DMS79 treated with DMSO at 0.1 percent for 48 hours (cell line): ENCODE data around the gene STARD9.
"Not testable (repeated sequence)": the region's sequence is repeated elsewhere in the genome, so short reads cannot be mapped to it uniquely, and the experiment has no call there.

Source experiments
- DNase-seq: peaks from one replicate; lab custom pipeline; 2025; lab: John Stamatoyannopoulos, UW

STARD9 gene

DNA sequence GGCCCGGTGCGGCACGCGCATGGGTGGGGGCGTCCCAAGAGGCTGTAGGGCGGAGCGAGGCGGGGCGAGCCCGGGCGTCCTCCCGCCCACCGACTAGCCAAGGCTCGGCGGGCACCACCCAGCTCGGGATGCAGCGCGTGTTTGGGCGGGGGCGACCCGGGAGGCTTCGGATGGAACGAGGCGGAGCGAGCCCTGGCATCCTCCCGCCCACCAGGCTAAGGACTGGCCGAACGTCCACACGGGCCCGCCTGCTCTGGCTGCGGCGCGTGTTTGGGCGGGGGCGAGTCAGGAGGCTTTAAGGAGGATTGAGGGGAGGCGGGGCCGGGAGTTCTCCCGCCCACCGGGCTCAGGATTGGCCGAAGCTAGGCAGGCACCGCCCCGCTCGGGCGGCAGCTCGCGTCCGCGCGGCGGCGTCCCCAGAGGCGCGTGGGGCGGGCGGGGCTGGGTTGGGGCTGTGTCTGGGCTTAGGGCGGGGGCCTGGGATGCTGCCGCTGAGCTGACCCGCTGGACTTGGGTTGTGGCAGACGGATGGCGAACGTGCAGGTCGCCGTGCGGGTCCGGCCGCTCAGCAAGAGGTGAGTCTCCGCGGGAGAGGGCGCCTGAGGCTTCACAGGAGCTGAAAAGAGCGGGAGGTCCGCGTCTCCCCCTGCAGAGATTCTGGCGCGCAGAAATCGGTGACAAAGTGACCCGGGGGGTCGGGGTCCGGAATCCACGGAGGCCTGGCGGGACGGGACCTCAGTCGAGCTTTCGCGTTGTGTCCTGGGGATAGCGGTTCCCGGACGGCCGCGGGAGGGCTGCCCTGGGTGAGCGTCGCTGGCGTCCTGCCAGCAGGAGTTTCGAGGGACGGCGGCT lies at the start of gene STARD9:
TSS of gene STARD9 (plus strand) at position 419 of the 852 bp plus-strand sequence. CDS start at position 529, 110 bp downstream.
- DNase-seq: peak; percentile 67

DNA sequence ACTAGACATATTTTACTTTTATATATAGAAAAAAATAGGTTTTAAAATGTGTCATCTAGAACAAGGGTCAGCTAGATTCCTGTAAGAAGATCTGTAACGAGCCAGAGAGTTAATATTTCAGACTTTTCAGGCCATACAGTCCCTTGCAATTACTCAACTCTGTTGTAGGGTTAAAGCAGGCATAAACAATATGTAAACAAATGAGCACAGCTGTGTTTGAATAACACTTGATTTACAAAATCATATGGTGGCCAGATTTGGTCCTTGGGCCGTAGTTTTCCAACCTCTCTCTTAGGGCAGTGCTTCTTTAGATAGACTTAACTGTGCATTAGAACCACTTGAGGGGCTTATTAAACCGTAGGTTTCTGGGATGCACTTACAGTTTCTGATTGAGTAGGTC lies 46.4 kb upstream of the STARD9 start:
- DNase-seq: no peak

DNA sequence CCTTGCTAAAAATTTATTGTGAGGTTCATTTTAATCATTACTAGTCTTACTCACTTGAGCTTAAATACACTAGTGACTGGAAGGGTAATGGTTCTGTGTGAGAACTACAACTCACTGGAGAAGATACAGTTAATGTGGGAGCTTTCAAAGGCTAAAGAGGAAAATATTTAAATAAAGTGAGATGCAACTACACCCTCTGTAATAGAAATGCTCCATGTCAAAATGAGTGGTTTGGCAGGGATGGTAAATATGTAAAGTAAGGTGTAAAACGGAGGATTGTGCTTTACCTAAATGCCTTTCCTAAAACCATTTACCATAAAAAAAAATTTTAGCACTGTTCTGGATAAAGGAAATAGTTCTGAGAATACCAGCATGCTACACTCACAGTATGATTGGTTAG lies 42.2 kb upstream of the STARD9 start:
- DNase-seq: no peak

DNA sequence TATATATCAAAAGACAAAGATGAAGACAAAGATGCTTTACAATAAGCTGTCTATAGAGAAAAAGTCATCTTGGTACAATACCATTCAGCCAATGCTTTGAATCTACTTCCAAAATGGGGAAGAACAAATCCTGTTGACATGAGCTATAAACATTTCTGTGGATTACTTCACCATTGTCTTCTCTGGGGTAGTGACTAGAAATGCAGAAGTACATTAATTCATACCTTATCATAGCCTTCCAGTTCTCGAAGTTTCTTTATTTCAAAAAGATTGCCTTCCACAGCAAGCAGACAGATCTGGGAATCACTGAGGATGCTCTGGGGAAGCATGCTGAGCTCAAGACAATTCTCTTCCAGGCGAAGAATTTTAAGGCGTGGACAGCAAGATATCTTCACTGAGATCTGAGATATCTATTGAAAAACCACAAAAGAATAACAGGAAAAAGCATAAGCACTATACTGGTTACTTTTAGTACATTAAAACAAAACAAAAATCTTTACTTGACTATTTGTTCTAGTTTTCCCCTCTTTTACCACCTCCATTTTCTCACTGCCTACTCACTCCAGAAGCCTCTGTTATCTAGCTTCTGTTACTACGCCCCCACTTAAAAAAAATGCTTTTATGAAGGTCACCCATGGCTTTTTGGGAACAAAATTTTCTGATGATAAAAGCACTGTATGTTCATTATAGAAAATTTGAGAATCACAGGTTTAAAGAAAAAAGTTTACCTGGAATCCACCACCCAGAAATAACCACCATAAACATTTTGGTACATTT lies 30.4 kb upstream of the STARD9 start:
- no peak for DNase-seq

DNA sequence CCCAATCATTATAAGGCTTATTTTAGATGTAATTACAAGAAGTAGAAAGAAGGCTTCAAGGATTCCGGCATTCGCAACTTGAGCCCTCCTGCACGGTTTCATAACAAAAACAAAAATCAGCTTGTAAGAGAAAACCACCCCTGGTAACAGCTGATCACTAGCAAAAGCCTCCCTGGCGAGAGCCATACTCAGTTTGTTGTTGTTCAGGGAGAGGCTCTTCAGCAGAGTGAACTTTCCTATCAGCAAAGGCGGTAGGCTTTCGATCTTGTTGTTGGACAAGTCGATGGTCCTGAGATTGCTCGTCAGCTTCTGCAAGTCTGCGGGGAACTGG lies 27.5 kb upstream of the STARD9 start:
- no peak for DNase-seq

DNA sequence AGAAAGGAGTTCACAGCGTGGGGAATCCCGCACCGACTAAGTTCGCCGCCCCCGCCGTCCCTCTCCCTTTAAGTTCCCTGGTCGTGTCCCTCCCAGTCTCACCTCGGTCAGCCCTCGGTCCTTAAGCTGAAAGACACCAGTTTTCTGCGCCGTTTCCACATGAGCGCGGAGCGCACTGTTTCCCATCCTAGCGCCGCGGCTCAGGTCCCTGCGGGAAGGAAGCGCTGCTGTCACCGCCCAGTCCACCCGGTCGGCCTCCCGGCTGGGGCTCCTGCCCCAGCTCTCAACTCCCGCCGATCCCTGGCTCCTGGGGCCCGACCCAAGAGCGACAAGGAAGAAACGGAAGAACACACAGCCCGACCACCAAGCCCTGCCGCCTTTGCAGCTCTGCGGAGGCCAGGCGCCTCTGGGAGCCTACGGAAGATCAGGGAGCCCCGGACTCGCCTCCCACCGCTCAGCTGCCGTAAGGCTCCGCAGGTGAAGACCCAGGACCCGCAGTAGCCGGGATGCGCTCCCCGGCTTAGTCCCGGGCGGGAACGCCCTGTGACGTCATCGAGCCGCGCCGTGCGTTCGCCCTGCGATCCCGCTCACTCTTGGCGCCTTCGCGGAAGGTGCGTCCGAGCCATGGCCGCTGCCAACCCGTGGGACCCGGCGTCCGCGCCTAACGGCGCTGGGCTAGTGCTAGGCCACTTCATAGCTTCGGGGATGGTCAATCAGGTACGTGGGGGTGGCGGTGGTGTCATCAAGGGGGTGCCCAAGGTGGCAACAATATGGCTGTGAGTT lies 27.0 kb upstream of the STARD9 start, which contains the start of the genes HAUS2 and LRRC57:
TSS of gene HAUS2 (plus strand) at position 590 of the 783 bp plus-strand sequence. CDS start at position 625, 35 bp downstream.
TSS of gene LRRC57 (minus strand) at position 545 of the 783 bp plus-strand sequence. CDS start at position 186, 359 bp downstream.
- peak; percentile 25 for DNase-seq

DNA sequence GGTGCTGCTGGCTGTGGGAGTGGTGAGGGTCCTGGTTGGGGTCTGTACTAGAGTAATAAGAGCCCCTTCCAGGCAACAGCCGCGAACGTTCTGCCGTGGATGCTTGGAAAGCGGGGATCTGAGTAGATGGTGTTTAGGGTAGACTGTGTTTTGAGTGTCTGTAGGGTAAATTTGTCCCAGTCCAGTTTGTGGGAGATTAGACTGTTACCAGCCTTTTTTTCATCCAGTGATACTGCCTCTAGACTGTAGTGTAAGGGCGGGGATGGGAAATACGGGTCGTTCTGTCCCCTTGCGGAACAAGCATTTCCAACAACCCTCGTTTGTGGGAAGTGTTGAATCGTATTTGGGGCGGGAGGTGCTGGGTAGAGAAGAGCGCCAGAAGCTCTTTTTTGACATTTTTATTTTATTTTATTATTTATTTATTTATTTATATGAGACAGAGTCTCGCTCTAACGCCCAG lies 26.3 kb upstream of the STARD9 start:
- DNase-seq: peak; percentile 2

DNA sequence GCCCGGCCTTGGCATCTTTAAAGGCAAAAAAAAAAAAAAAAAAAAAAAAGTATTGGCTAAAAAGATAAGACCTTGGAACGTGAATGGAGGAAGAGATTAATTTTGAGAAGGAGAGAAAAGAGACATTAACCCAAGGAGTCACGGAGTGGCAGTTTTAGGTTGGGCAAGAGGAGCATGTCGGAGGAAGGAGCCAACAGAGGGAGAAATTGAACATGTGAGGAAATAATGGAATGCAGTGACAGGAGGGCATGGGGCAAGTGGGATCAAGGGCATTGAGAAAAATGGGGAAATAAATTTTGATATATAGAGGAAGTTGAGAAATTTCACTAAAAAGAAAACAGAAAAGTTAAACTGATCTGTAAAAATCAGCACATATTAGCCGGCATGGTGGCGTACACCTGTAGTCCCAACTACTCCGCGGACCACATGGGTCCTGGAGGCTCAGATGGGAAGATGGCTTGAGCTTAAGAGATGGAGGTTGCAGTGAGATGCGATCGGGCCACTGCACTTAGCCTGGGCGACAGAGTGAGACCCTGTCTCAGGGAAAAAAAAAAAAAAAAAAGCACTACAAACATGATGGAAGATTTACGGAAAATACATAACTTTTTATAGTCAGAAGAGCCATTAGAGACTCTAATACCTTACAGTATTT lies 25.5 kb upstream of the STARD9 start:
- DNase-seq: no peak

DNA sequence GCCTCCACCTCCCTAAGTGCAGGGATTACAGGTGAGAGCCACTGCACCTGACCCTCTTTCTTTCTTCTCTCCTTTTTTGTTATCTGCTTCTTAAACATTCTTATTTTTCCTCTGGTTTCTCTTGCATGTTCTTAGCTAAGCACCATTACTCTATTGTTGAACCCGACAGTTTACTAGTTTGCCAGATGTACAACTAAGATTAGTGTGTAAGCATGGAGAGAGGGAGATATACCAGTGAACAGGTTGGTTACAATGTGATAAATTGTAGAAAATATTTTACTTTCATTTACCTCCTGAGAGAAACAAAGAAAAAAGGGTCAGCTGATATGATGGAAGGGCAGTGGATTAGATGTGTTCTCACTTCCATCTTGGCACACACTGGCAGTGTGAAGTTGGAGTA lies 21.9 kb upstream of the STARD9 start:
- DNase-seq: no peak

DNA sequence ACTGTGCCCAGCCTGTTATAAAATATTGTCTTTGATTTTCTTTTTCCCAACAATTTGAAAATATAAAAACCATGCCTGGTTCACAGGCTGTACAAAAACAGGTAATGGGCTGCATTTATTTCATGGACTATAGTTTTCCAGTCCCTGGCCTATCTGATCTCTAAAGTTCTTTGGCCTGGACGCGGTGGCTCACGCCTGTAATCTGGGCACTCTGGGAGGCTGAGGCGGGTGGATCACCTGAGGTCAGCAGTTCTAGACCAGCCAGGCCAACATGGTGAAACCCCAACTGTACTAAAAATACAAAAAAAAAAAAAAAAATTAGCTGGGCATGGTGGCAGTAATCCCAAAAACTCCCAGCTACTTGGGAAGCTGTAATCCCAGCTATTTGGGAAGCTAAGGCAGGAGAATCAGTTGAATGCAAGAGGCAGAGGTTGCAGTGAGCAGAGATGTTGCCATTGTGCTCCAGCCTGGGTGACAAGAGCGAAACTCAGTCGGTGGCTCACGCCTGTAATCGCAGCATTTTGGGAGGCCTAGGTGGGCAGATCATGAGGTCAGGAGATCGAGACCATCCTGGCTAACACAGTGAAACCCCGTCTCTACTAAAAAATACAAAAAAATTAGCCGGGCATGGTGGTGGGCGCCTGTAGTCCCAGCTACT lies 18.7 kb upstream of the STARD9 start:
- DNase-seq: not testable (repeated sequence)

DNA sequence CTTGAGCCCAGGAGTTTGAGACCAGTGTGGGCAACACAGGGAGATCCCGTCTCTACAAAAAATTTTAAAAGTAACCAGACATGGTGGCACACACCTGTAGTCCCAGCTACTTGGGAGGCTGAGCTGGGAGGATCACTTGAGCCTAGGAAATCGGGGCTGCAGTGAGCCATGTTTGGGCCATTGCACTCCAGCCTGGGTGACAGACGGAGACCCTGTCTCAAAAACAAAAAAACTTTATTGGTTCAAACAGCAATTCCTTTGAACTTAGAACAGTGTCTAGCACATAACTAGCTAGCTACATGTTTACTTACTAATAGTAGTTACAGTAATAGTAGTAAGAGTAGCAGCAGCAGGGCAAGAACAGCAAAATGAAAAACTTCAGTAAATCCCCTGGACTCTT lies 16.7 kb upstream of the STARD9 start:
- DNase-seq: no peak

DNA sequence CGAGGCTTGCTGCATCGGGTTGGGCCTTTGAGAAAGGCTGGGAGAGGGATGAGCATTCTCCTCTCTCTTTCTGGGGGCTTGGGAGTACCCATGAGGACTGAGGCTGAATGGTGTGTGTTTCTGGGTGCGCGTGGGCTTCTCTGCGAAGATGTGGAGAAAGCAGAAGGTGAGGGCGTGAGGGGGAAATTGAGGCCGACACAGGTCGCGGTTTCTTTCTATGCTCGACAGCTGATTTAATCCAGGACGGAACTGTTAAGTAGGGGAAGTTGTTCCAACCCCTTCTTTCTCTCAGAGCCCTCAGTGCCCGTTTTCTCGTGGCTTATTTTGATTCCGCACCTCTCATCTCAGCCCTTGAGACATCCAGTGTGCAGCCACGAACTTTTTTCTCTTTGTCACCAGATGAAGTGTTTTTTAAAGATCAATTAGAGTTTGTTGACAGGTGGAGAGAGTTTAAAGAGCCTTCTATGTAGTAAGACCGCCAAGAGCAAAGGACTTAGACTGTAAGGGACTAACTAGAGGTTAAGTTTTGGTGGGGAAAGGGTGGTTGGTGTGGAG lies 711 bp downstream of the STARD9 start:
- peak; percentile 14 for DNase-seq

DNA sequence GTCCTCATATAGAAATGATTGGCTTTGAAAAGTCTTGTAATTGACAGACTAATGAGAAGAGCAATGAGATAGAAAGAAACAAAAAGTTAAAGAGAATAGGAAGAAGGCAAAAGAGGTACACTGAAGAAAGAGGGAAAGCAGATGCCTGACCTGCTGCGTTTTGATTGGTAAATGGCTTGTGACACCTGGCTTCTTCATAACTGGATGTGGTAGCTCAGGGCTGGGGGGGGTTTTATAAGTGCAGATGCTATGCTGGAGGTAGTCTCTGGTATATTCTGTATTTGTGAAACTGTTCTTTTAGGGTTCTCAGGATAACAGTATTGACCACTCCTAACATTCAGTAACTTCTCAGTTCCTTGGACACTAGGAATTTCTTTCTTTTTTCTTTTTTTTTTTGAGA lies 1.4 kb downstream of the STARD9 start:
- peak; percentile 6 for DNase-seq

DNA sequence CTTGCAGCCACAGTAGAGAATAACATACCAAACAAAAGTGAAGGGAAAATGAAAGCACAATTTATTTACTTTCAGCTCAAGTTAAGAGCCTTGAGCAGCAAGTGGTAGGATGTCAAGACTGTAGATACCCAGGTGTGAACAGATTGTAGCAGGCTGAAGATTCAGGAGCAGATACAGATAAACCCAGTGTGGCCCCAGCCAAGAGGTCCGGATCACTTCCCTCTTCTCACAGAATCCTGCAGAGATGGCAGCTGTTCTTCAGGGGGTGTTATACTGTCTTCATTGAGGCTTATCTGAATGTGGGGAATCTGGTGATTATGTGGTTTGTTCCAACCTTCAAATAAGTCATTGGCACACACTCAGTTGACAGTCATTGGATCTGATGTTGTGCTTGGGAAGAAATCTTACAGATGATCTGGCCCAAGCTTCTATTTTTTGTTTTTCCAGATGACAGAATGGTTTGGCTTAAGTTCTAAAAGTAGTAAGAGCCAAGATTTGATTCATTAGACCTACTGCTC lies 2.2 kb downstream of the STARD9 start:
- no peak for DNase-seq

DNA sequence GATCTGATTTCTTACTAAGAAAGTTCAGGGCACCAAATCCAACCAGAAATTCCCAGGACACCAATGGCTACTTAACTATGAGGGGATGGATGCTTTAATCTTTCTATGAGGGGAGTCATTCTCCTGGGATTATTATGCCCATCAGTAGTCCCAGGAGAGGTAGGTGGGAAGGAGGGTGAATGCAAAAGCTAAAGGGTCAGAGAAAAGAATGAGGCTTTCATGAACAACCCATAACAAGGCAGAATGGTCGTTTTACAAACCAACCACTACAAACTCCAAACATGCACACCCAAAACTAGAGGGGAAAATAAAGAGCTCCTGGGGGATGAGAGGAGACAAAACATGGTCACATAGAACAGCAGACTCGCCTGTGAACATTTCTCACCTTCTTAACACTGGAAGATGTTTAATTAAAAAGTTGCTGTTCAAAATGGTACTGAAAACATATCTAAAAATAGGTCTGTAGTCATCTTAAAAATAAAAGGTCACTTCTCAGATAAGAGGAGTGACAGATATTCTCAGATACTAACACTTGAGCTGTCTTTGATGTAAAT lies 3.7 kb downstream of the STARD9 start:
- no peak for DNase-seq

DNA sequence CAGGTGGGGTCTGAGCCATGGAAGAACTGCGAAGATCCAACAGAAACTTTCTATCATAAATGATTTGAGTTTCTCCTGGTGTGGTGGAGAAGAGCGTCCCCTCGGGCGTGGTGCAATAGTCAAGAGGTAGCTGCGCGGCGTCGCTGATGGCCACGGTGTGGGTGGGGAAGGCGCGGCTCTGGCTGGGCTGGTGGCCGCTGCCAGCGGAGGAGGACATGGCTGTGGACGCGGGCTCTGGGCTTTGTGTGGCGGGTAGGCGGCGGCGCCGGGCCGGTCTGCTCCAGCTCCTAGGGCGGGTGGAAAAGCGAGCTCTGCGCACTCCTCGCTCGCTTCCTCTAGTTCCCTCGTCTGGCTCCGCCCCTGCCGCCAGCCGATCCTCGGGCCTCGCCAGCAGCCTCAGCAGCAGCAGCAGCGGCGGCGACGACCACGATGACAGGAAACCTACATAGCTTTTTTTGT lies 5.9 kb downstream of the STARD9 start:
- peak; percentile 44 for DNase-seq

DNA sequence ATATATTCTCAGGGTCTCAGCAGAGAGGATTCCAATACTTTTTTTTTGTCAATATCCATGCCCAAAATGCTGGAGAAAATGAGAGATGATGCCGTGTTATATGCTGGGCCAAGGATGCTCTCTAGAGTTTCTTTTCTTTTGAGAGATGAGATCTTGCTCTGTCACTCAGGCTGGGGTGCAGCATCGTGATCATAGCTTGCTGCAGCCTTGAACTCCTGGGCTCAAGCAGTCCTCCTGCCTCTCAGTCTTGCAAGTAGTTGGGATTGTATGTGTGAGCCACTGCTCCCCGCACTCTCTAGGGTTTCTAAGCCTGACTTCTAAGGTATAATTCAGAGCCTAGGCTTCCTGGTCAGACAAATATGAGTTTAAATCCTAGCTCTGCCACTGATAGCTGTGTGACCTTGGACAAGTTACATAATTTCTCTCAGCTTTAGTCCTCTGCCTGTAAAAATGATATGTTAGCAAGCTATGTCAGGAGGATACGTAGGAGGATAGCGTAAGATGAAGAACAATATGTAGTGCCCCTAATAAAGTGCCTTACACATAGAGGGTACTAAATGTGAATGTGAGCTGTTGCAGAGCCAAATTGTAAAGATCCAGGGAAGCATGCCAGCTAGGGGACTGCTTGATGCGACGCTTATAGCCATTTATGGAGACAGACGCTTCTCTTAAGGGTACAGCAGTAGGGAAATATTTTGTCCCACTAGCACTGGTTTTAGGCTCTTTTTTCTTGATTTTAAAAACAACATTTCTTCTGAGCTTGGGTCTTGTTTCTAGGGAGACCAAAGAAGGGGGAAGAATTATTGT lies 7.4 kb downstream of the STARD9 start:
- DNase-seq: no peak

DNA sequence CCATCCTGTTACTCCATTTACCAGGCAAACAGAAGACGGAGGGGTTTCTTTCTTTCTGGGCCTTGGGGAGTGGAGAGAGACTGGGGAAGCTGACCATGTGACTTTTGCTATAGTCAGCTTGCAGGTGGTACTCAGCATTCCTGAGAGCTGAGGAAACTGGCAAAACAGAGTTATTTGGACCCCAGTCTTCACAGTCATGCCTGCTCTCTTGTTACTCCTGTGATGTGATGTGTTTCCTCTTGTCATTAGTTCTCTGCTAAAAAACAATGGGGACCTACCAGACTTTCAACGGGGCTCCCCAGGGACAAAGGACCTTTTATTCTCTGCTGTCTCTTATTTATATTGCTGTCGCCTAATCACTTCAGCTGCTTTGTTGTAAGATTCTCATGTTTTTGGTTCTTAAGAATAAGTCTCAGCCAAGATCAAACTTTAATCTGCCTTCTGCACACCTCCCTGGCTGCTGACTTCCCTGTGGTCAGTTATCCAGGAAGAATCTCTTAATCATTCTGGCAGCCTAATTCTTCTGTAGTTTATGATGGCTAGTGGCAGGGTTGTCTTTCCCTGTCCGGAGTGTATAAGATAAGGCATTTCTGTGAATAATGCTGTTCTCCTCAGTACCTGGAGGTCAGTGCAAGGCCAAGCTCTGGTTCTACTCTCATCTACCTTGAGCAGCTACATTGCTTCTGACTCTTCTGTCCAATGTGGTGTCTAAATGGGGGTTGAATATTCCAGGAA lies 8.8 kb downstream of the STARD9 start:
- no peak for DNase-seq
